ENCODE data around the gene DNAJC5. TPM values are rescaled to one million over a fixed set of nuclear protein-coding genes. Genes with fewer than 3 reads are reported as not detected.

Gene DNAJC5
- total RNA-seq, 1 donor from 2014 or later: 42.8 TPM

DNA sequence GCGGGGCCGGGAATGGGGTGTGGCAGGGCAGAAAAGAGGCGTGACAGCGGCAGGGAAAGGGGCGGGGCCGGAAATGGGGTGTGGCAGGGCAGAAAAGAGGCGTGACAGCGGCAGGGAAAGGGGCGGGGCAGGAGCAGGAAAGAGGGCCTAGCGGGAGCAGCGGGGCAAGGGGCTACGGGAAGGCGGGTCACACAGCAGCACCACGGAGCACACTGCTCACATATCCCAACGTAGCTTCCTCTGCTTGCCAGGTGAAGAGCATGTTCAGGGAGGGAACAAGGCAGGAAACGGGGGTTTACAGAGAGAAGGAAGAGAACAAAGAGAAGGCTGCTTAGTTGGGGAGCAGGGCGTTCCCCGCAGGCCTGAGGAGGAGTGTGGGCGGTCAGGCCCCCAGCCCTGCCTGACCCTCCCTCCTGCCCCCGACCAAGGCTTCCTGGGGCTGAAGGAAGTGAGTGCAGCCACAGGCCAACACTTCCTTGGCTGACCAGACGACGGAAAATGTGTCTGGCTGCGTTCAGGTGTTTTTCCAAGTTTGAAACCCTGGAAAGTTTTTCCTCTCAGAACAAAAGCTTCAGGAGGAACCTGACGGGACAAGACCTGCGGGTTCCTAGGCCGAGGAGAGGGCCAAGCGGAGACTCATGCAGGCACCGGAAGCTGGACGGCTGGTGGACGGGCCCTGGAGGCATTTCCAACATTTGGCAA, 47.5 kb downstream of the DNAJC5 start:
- H3K27ac ChIP-seq (replicated peaks): peak overlapping the region; percentile 84
- no peak overlapping the region for H3K4me3 ChIP-seq
- peak; percentile 43 for DNase-seq
- no peaks in the 10 kb centered on the region for H3K9me3 ChIP-seq (replicated peaks)
- peaks cover 80% of the 10 kb centered on the region for H3K36me3 ChIP-seq
- intact Hi-C loops (cut with micrococcal nuclease): no loop called here
- H3K27me3 ChIP-seq (ENCODE audit: low read depth): no peaks in the 10 kb centered on the region
- H3K4me1 ChIP-seq: peaks cover 53% of the 10 kb centered on the region
- TF ChIP-seq CTCF (IDR thresholded peaks at IDR 0.05; ENCODE audit: borderline replicate concordance): no peak

- no peak for DNase-seq
- peak overlapping the region; percentile 84 for H3K27ac ChIP-seq (replicated peaks)
These were observed 48.3 kb downstream of the DNAJC5 start for GRCh38 chr20:63942969-63943807.

DNA sequence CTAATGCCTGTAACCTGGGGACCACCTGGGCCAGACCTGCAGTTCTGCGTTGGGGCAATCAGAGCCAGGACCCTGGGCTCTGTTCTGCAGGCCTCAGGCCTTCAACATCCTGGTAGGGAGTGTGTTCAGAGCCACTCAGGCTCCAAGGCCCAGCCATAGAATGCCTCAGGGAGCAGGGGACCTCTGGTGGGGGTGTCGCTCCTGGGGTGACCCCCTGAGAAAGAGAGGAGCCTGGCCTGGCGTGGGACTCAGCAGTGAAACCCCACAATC, 48.8 kb downstream of the DNAJC5 start:
- Histone ChIP-seq H3K4me1 (peaks cover 66% of the 10 kb centered on the region), H3K27me3 (ENCODE audit: low read depth) (no peaks in the 10 kb centered on the region), H3K4me3 (no peak overlapping the region), H3K27ac (replicated peaks) (peak overlapping the region; percentile 84), H3K9me3 (replicated peaks) (no peaks in the 10 kb centered on the region), H3K36me3 (peaks cover 66% of the 10 kb centered on the region)
- no peak for DNase-seq
- intact Hi-C loops (cut with micrococcal nuclease): no loop called here
- TF ChIP-seq CTCF (IDR thresholded peaks at IDR 0.05; ENCODE audit: borderline replicate concordance): no peak

More at GRCh38 chr20:63942969-63943807, 48.3 kb downstream of the DNAJC5 start:
- no peak for TF ChIP-seq CTCF (IDR thresholded peaks at IDR 0.05; ENCODE audit: borderline replicate concordance)
- Histone ChIP-seq H3K36me3 (peaks cover 72% of the 10 kb centered on the region), H3K27me3 (ENCODE audit: low read depth) (no peaks in the 10 kb centered on the region), H3K4me3 (no peak overlapping the region), H3K9me3 (replicated peaks) (no peaks in the 10 kb centered on the region), H3K4me1 (peaks cover 61% of the 10 kb centered on the region)
- intact Hi-C loops (cut with micrococcal nuclease): no loop called here

DNA sequence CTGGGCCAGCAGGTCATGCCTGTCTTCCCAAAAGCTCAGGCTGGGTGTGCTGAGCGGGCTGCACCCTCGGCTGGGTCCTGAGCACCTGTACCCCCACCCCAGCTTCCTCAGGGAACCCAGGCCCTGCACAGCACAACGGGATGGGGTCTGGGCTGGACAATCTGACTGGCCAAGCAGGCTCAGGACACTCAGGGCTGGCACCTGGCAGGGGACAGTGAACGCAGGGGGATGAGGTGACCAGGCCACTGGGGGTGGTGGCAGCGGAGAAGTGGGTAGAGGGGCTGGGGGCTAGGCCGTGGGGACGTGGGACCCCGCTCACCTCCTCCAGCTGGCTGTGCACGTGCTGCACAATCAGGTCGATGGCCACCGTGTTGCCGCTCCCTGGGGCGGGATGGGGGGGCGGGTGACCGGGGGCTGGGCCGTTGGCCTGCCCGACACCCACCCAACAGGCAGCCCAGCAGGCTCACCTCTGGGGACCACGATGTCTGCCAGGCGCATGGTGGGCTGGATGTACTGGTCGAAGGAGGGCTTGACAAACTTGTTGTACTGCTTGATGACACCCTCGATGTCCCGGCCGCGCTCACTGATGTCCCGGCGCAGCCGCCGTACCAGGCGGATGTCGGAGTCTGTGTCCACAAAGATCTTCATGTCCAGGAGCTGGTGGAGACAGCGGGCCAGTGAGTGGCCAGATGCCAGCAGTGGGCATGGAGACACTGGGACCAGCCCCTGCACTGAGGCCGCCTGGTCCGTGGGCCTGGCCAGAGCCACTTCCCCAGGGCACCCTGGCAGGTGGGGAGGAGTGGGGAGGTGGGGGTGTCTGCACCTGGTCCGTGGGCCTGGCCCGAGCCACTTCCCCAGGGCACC, 49.4 kb downstream of the DNAJC5 start:
- Histone ChIP-seq H3K27me3 (ENCODE audit: low read depth) (no peaks in the 10 kb centered on the region), H3K27ac (replicated peaks) (peak overlapping the region; percentile 98), H3K36me3 (peaks cover 61% of the 10 kb centered on the region), H3K9me3 (replicated peaks) (no peaks in the 10 kb centered on the region), H3K4me1 (peaks cover 72% of the 10 kb centered on the region), H3K4me3 (no peak overlapping the region)
- intact Hi-C loops (cut with micrococcal nuclease): no loop called here
- DNase-seq: no peak
- TF ChIP-seq CTCF (IDR thresholded peaks at IDR 0.05; ENCODE audit: borderline replicate concordance): no peak

- Histone ChIP-seq H3K9me3 (replicated peaks) (no peaks in the 10 kb centered on the region), H3K4me3 (no peak overlapping the region), H3K36me3 (peaks cover 53% of the 10 kb centered on the region), H3K27me3 (ENCODE audit: low read depth) (no peaks in the 10 kb centered on the region), H3K27ac (replicated peaks) (peak overlapping the region; percentile 98), H3K4me1 (peaks cover 80% of the 10 kb centered on the region)
- intact Hi-C loops (cut with micrococcal nuclease): no loop called here
- DNase-seq: no peak
- TF ChIP-seq CTCF (IDR thresholded peaks at IDR 0.05; ENCODE audit: borderline replicate concordance): no peak
These were observed 50.2 kb downstream of the DNAJC5 start for GRCh38 chr20:63945031-63945658.

Data from left ventricle myocardium inferior (tissue), 1 donor.